Fibroblast of skin of right quadriceps (primary cell): Measurements from ENCODE around the gene SLC17A7.
"Not testable (repeated sequence)": the region's sequence is repeated elsewhere in the genome, so short reads cannot be mapped to it uniquely, and the experiment has no call there.

Experiments
- DNase-seq: peaks from one replicate; pipeline ENCODE4 v3.0.0-alpha.2; 2013

The SLC17A7 gene

DNA sequence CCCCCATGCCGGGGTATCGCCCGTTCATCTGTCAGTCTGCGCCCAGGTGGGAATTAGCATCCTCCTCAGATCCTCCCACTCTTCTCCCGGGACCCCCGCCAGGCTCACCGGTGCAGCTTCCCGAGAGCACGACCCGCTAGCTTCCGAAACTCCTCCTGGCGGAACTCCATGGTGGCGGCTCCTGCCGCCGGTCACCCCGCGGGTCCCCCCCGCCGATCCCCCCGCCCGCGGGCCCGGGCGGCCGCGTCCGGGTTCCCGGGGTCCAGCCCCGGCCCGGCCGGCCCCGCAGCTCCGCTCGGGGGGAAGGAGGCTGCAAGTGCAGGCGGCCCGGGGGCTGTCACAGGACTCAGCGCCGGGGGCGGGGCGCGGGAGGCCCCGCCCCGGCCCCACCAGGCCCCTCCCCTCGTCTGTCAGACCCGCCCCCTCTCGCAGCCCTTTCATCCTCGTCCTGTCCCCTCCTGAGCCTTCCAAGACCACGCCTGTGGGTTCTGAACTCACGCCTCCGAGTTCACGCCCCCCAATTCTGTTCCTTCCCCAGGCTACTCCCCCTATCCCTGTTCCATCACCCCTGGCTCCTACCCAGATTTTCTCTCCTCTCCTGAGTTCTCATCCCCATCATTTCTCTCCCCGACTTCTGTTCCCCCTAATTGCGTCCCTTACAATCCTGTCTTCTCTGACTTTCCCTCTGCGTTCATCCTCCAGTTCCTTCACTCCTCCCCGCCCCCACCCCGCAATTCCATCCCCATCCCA lies at the start of gene SLC17A7:
Gene SLC17A7, minus strand, starts transcription at position 318 of the 750 bp plus-strand sequence. Its CDS starts 148 bp downstream, at position 170.
- no peak for DNase-seq

DNA sequence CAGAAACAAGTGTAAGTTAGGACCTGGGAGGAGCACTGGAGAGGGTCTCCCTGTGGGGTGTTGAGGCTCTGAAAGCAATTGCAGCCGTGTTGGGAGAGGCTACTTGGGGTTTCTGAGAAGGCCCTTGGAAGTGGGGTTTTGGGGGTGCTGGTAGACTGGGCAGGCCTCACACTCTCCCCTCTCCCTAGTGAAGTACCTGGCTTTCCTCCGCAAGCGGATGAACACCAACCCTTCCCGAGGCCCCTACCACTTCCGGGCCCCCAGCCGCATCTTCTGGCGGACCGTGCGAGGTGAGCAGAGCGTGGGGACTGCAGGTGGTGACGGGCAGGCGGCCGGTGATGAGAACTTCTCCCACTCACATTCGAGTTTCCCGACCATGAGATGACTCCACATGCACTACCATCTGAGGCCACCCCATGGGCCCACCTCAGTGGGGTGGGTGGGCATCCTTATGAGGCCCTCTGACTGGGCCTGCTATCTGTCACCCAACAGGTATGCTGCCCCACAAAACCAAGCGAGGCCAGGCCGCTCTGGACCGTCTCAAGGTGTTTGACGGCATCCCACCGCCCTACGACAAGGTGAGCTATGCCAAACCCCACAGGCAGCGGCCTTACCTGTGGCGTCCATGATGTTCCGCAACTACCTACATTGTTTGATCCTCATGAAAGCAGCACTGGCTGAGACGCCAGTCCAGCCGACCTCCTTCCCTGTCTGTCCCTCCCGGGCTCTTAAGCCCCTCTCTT lies 49.1 kb upstream of the SLC17A7 start:
- no peak for DNase-seq

- no peak for DNase-seq
Observed at GRCh38 chr19:49489601-49490167, 48.4 kb upstream of the SLC17A7 start.

- no peak for DNase-seq
Observed at GRCh38 chr19:49488863-49489537, 47.7 kb upstream of the SLC17A7 start.

- DNase-seq = no peak
Observed at GRCh38 chr19:49488046-49488862, 46.9 kb upstream of the SLC17A7 start.

DNA sequence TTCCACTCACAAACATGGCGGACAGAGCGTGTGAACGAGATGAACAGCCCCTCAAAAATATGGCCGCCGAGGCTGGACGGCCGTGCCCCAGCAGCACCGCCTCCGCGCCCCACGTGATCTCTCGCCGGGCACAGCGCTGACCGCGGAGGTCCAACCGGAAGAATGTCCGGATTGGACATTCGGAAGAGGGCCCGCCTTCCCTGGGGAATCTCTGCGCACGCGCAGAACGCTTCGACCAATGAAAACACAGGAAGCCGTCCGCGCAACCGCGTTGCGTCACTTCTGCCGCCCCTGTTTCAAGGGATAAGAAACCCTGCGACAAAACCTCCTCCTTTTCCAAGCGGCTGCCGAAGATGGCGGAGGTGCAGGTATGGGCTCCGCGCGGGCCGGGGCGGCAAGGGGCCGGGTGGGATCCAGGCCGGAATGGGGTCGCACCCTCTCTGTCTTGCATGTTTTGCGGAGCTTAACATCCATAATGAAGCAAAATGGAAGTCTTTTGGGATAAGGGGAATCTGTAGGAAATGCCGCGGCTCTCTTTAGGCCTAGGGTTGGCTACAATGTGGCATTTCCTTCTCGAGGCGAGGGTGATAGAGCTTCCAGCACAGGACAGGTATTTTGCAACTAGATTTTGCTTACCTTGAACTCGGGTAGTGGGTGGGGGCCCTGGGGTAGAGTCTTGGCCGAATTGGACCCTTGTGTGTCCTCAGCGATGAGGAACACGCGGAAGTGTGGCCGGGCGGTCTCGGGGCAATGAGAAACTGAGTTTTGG lies 46.1 kb upstream of the SLC17A7 start, which contains the start of gene RPL13A:
Gene RPL13A, plus strand, starts transcription at position 332 of the 769 bp plus-strand sequence. Its CDS starts 22 bp downstream, at position 354.
- peak; percentile 99 for DNase-seq

- no peak for DNase-seq
Observed at GRCh38 chr19:49486710-49487276, 45.5 kb upstream of the SLC17A7 start.

DNA sequence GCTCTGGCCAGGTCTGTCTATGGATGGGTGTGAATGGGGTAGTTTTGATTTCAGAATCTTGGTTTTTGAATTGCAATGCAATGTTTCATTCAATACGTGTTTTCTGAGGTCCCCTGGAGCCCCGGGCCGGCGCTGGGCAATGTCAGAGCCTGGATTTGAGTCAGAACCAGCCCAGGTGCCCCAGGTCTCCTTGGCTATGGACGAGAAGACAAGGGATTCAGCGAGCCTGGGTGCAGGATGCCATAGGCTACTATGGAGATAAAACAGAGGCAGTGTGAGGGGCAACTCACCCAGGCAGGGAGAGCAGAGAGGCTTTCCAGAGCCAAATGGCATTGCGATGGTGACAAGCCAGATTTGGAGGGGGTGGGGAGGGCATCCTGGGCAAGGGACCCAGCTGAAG lies 44.9 kb upstream of the SLC17A7 start:
- no peak for DNase-seq

GRCh38 chr19:49481020-49481683 lies 39.8 kb upstream of the SLC17A7 start:
- DNase-seq = no peak

- DNase-seq = no peak
Observed at GRCh38 chr19:49479975-49480628, 38.8 kb upstream of the SLC17A7 start.

DNA sequence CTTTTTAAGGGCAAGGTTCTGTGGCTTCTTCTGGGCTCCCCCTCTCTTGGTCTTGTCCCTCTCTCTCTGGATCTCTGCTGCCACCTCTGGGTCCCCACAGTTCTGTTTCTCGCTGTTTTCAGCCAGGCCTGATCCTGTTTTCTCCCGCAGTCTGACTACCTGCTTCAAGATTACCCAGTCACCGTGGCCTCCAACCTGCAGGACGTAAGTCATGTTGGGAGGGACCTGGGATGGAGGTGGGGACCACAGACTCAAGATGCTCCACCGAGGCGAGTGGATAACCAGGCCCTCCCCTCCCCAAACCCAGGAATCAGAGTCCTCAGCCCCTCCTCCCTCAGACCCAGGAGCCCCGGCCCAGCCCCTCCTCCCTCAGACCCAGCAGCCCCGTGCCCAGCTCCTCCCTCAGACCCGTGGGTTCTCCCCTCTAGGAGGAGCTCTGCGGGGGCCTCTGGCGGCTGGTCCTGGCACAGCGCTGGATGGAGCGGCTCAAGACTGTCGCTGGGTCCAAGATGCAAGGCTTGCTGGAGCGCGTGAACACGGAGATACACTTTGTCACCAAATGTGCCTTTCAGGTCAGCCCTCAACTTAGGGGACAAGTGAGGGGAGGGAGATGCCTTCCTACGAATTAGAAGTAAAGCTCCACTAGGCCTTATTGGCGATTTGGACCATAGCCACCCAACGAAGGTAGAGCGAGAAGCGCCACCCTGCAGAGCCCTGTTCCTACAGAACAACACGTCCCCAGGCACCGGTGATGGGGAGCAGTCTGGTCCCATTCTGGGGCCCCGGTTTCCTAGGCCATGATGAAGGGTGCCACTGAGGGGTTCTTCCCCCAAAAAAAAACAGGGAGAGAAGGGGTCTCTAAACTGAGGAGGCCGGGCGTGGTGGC lies 34.9 kb upstream of the SLC17A7 start:
- peak; percentile 41 for DNase-seq

DNA sequence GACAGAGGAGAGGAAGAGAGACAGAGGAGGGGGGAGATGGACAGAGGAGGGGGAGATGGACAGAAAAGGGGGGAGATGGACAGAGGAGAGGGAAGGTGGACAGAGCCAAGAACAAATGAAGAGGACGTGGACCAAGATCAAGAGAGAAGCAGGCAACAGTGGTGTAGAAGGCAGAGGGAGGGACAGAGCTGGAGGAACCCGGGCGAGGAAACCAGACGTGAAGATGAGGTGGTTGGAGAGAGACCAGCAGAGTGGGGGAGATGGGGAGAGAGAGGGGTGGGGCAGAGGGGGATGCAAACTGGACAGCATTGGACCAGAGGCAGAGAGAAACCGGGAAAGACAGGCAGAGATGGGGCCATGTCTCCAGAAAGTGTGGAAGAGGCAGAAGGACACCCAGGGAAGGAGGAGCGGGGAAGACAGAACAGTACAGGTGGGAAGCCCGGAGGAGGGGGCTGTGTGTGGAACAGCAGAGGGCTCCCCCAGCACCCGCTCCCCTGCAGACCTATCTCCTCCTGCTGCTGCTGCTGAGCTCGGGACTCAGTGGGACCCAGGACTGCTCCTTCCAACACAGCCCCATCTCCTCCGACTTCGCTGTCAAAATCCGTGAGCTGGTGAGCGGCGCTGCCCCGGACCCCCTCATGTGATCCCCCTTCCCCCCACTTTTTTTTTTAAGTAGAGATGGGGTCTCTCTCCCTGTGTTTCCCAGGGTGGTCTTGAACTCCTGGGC lies 34.0 kb upstream of the SLC17A7 start:
- no peak for DNase-seq

- DNase-seq = no peak
Observed at GRCh38 chr19:49474542-49474924, 33.2 kb upstream of the SLC17A7 start.

GRCh38 chr19:49473868-49474541 lies 32.7 kb upstream of the SLC17A7 start, which contains the start of gene FLT3LG:
Gene FLT3LG, plus strand, starts transcription at chr19:49474215. Its CDS starts 425 bp downstream, at chr19:49474640.
- peak; percentile 73 for DNase-seq

DNA sequence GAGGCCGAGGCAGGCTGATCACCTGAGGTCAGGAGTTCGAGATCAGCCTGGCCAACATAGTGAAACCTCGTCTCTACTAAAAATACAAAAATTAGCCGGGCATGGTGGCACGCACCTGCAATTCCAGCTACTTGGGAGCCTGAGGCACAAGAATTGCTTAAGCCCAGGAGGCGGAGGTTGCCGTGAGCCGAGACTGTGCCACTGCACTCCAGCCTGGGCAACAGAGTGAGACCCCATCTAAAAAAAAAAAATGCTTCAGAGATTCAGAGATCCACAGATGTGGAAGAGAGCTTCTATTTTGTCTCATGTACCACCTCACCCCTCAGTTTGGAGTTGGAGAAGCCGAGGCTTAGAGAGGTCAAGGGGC lies 32.2 kb upstream of the SLC17A7 start:
- not testable (repeated sequence) for DNase-seq

DNA sequence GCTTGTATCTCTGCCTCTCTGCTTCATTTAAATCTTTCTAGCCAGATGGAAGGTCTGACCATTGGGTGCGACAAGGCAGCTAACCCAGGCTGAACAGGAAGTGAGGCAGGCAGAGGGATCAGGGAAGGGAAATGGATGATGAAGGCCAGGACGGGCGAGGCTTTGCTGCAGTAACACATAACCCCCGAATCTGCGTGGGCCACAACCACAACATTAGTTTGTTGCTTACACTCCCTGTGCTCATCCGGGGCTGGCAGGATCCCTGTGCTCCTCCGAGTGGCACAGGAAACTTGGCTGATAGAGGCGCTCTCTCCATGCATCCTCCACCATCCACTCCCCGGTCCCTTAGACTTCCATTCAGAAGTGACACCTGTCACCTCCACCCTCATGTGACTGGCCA lies 31.6 kb upstream of the SLC17A7 start:
- no peak for DNase-seq

DNA sequence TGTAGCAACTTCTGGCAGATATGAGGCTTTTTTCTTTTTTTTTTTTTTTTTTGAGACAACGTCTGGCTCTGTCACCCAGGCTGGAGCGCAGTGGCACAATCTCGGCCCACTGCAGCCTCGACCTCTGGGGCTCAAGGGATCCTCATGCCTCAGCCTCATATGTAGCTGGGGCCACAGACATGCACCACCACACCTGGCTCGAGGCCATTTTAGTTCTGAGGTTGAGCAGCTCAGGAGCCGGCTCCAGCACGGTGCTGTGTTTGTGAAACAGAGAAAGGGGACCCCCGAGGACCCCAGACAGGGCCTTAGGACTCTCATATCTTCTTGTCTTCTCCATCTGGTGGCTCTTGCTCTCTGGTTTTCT lies 29.3 kb upstream of the SLC17A7 start:
- DNase-seq = no peak
